ENCODE measurements around the gene HOXB9. TPM values are rescaled to one million over a fixed set of nuclear protein-coding genes. Genes with fewer than 3 reads are reported as not detected.

HOXB9 gene
- total RNA-seq, 1 experiment from 2014 or later = not detected

GRCh38 chr17:48611213-48611612, 14.9 kb downstream of the HOXB9 start:
- Histone ChIP-seq H3K4me1 (ENCODE audit: insufficient read depth, low read length) (no peaks in the 10 kb centered on the region), H2AK5ac (ENCODE audit: insufficient read length, low read length) (no peak overlapping the region), H3K79me1 (ENCODE audit: insufficient read depth, low read depth, low read length, poor library complexity, severe bottlenecking) (no peaks in the 10 kb centered on the region), H3K27me3 (ENCODE audit: insufficient read depth, low read length) (peaks cover 95% of the 10 kb centered on the region), H3K18ac (ENCODE audit: insufficient read length, low read depth, low read length) (no peak overlapping the region), H3K9me3 (ENCODE audit: control insufficient read depth, low read depth, low read length) (no peaks in the 10 kb centered on the region), H3K79me2 (ENCODE audit: insufficient read depth, low read length) (no peaks in the 10 kb centered on the region), H2BK15ac (ENCODE audit: low read depth, low read length) (no peak overlapping the region), H3K56ac (ENCODE audit: insufficient read length, low read depth, low read length) (no peak overlapping the region), H3K23me2 (ENCODE audit: insufficient read length, low read depth, low read length, poor library complexity, severe bottlenecking) (peaks cover 5% of the 10 kb centered on the region), H3K9ac (ENCODE audit: extremely low read depth, insufficient read length, low read length) (no peak overlapping the region), H2BK5ac (ENCODE audit: insufficient read length, low read length) (no peak overlapping the region), H3K4ac (ENCODE audit: low read depth, low read length) (no peak overlapping the region), H3K23ac (ENCODE audit: insufficient read length, low read depth, low read length) (no peak overlapping the region), H2BK12ac (ENCODE audit: insufficient read length, low read depth, low read length) (no peak overlapping the region), H4K8ac (replicated peaks; ENCODE audit: insufficient read length, low read depth, low read length) (no peak overlapping the region), H3T11ph (ENCODE audit: low read length) (no peak overlapping the region), H4K5ac (ENCODE audit: insufficient read length, low read depth, low read length) (no peak overlapping the region), H3K4me2 (ENCODE audit: insufficient read depth, insufficient read length, low read length) (no peak overlapping the region), H2BK20ac (ENCODE audit: low read depth, low read length, poor library complexity, severe bottlenecking) (no peak overlapping the region), H4K20me1 (ENCODE audit: control insufficient read depth, insufficient read depth, insufficient read length) (no peaks in the 10 kb centered on the region), H2AFZ (ENCODE audit: low read length) (no peak overlapping the region), H3K27ac (ENCODE audit: insufficient read length, low read depth, low read length) (no peak overlapping the region), H3K14ac (ENCODE audit: insufficient read depth, low read length) (no peak overlapping the region), H4K91ac (ENCODE audit: insufficient read length, low read depth, low read length) (no peak overlapping the region), H2BK120ac (ENCODE audit: low read depth, low read length, poor library complexity, severe bottlenecking) (no peak overlapping the region)
- Mint-ChIP-seq H3K27ac (no peak overlapping the region; a peak in 1 of 7 replicates), H3K4me1 (peaks cover 12 to 25% of the 10 kb centered on the region in 2 experiments), H3K4me3 (peak overlapping the region in 1 of 2 experiments; percentile 69; a peak in 2 of 5 replicates), H3K27me3 (ENCODE audit: low read depth) (peaks cover 100% of the 10 kb centered on the region), H3K9me3 (peaks cover 9 to 23% of the 10 kb centered on the region in 2 experiments), H3K36me3 (ENCODE audit: insufficient read depth in 1 of 3, low read depth in 3 of 3) (no peaks in the 10 kb centered on the region; a peak in 1 of 7 replicates)
- no peak for DNase-seq
- TF ChIP-seq CTCF (conservative IDR thresholded peaks at IDR 0.05) = no peak
- no CpG with 5 or more reads among the region's 22 CpGs for WGBS (ENCODE audit: extremely low coverage, insufficient read length, low lambda C conversion rate)

Measured in H9 (cell line).